ENCODE results near the gene HSPA8. TPM values are rescaled to one million over a fixed set of nuclear protein-coding genes. Genes with fewer than 3 reads are reported as not detected.

Gene HSPA8
- total and polyA plus RNA-seq, 2 donors, result 717 to 1,836 TPM

Small RNA genes within 50 kb of the gene (small RNA-seq; reads per million reads assigned to genes)
- gene RPL31P47, result not detected
- gene SNORD14C, result not detected
- not detected for gene SNORD14D
- 130 reads per million, percentile 97 among the genes with 10 or more reads in this experiment for gene SNORD14E

Other genes with a start within 250 kb of the HSPA8 start
- 0.37 TPM for gene CRTAM, start 223.6 kb downstream of the HSPA8 start, total RNA-seq
- gene CRTAM, start 223.6 kb downstream of the HSPA8 start, polyA plus RNA-seq, result 0.11 TPM
- gene JHY, start 179.4 kb downstream of the HSPA8 start, total RNA-seq, result 7.1 TPM
- 2.3 TPM for gene JHY, start 179.4 kb downstream of the HSPA8 start, polyA plus RNA-seq
- not detected for gene BSX, start 80.3 kb downstream of the HSPA8 start, total RNA-seq
- not detected for gene BSX, start 80.3 kb downstream of the HSPA8 start, polyA plus RNA-seq
- 46.0 TPM for gene CLMP, start 133.1 kb upstream of the HSPA8 start, total RNA-seq
- gene CLMP, start 133.1 kb upstream of the HSPA8 start, polyA plus RNA-seq, result 41.0 TPM